GM21737 (cell line): ENCODE results near the gene SLC6A19.

Source experiments
- ATAC-seq: cut with Tn5 transposase; IDR thresholded peaks from one replicate; pipeline ENCODE4 v1.9.1; 2021; ENCODE audit warnings: mild to moderate bottlenecking, moderate library complexity; ENCODE audit not compliant: unreplicated experiment

The SLC6A19 gene

GRCh38 chr5:1179383-1179715, 22.0 kb upstream of the SLC6A19 start:
- no peak for ATAC-seq

GRCh38 chr5:1180096-1180495, 21.3 kb upstream of the SLC6A19 start:
- no peak for ATAC-seq

GRCh38 chr5:1180841-1181271, 20.5 kb upstream of the SLC6A19 start:
- ATAC-seq: no peak

- ATAC-seq: no peak
Measured at GRCh38 chr5:1181451-1182359, 19.7 kb upstream of the SLC6A19 start.

- ATAC-seq: no peak
Measured at GRCh38 chr5:1182360-1182632, 19.1 kb upstream of the SLC6A19 start.

GRCh38 chr5:1182633-1183423, 18.6 kb upstream of the SLC6A19 start:
- ATAC-seq: no peak

GRCh38 chr5:1183424-1184162, 17.8 kb upstream of the SLC6A19 start:
- no peak for ATAC-seq

- no peak for ATAC-seq
Measured at GRCh38 chr5:1184163-1184470, 17.3 kb upstream of the SLC6A19 start.

- ATAC-seq: no peak
Measured at GRCh38 chr5:1184481-1184880, 16.9 kb upstream of the SLC6A19 start.

GRCh38 chr5:1185038-1185627, 16.3 kb upstream of the SLC6A19 start:
- no peak for ATAC-seq

GRCh38 chr5:1185629-1186350, 15.6 kb upstream of the SLC6A19 start:
- no peak for ATAC-seq

- ATAC-seq: no peak
Measured at GRCh38 chr5:1186351-1187233, 14.8 kb upstream of the SLC6A19 start.

- no peak for ATAC-seq
Measured at GRCh38 chr5:1187234-1187949, 14.0 kb upstream of the SLC6A19 start.

GRCh38 chr5:1187950-1188334, 13.5 kb upstream of the SLC6A19 start:
- ATAC-seq: no peak

- no peak for ATAC-seq
Measured at GRCh38 chr5:1188464-1188863, 12.9 kb upstream of the SLC6A19 start.

- no peak for ATAC-seq
Measured at GRCh38 chr5:1189269-1189668, 12.1 kb upstream of the SLC6A19 start.

- ATAC-seq: no peak
Measured at GRCh38 chr5:1190278-1190677, 11.1 kb upstream of the SLC6A19 start.

GRCh38 chr5:1190837-1191239, 10.6 kb upstream of the SLC6A19 start:
- no peak for ATAC-seq

GRCh38 chr5:1192971-1193590, 8.3 kb upstream of the SLC6A19 start:
- no peak for ATAC-seq
